AG08395 (cell line): Measurements from ENCODE around the gene TROAP.

Experiments
- DNase-seq: peaks from one replicate; pipeline ENCODE4 v3.0.0; 2012; ENCODE audit warnings: mixed read lengths, low spot score

The TROAP gene

DNA sequence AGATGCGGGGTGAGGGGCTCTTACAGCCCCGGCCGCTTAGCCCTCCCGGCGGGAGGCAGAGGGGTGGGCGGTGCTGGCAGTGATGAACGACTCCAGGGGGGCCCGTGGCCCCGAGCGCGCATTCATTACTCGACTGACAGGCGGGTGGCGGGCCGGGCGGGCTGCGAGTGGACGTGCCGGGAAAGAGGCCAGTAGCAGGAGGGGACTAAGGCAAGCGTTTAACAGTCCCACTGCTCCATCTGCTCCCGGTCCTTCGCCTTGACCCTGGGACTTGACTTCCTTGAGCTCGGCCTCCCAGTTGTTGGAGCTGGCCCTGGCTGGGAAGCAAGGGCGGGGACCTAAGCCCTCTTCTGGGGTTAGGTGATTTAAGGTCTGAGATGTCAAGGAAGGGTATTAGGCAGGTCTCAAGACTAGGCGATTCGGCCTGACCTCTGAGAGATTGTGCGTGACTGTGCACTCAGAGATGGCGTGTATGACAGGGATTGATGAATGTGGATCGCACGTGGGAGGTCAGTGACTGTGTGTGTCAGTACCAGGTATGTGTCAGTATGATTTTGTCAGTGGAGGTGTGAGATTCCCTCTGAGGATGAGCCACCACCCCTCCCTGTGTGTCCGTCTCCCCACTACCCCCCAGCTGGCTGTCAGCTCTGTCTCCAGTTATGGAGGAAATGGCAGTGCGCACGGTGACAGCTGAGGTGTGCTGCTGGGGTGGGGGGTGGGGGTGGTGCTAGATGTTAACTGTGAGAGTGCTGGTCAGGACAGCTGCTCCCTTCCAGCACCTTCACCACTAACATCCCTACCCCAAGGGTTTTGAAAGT is 20.1 kb downstream of the TROAP start:
- no peak for DNase-seq

DNA sequence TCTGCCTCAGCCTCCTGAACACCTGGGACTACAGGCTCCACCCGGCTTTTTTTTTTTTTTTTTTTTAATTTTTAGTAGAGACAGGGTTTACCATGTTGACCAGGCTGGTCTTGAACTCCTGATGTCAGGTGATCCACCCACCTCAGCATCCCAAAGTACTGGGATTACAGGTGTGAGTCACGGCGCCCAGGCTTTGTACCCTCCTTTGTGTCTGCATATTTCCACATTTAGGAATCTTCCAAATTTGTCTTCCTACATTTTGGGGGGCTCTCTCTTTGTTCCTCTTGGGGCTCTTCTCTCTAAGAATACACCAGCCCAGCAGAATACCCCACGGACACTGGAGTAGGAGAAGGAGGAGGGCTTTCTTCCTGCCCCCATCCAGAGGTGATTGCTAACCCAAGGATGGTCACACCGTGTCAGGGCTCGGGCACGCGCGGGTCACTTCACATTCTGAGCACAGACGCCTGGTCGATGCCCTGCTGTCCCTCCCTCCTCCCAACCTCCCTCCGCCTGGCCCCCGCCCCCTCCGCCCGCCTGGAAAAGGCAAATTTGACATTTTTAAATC is 21.5 kb downstream of the TROAP start:
- DNase-seq: no peak

DNA sequence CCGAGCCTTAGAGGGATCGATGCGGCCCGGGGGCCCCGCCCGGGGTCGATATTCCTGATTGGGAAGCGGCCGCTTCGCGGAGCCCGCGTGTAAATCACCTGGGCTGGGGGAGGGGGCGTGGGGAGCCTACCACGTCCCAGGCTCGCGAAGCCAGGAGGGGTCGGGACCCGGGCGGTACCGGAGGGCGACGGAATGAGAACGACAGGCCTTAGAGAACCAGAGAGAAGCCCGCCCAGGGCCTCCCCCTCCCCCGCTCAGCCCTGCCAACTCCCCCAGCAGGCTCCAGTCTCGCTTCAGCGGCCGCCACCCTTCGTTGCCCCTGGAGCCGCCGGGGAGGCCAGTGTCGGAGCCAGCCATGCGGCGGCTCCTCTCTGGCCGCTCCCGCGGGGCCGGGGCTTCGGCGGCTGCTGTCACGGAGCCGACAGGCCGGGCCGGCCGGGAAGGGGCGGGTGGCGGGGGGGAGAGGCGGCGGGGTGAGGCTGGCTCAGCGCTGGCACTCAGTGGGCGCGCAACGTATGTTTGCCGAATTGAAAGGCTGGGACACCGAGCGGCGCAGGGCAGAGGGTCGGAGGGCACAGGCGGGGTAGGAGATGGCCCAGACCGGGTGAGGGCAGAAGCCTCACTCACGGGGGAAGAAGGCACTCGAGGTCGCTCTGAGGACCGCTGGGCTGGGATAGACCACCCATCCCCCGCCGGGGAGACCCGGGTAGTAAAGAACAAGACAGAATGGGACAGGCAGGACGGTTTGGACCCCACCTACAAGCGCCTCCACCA is 22.2 kb downstream of the TROAP start:
- no peak for DNase-seq

DNA sequence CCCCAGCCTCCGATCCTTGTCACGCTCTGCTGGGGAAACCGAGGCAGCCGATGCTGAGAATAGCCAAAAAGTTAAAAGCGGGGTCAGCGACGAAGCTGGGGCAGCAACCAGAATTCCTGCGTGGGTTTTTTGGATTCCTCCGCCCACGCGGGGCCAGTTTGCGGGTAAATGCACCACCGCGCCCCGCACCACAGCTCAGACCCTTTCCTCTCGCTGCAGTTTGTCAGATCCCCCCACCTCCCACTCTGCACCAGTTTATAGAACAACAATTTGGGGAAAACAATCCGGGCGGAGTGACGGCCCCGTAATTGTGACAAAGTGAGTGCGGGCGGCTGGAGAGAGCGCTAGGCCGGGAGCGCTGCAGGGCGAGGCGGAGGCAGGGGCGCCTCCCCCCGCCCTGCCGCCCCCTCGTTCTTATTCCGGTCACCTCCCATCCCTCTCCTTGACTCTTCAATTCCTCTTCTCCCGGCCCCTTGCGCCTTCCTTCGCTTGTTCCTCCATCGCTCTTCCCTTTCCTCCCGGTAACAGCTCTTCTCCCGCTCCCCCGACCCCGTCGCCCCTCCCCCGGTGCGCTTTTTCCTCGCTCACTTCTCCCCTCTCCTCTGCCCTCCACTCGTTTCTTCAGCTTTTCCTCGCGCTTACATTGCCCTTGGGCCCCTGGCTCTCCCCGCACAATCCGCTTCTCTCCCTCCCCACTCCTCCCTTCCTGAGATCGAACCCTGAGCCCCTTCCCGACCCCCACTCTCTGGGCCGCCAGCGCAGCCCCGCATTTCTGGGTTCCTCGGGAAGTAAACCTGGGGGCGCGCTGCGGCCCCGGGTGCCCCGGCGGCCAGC is 23.0 kb downstream of the TROAP start:
- DNase-seq: no peak

GRCh38 chr12:49346659-49347310 is 23.7 kb downstream of the TROAP start, which contains the start of gene DNAJC22:
Gene DNAJC22, plus strand, starts transcription at chr12:49346888. Its CDS starts 1,985 bp downstream, at chr12:49348873.
- DNase-seq: no peak

- peak; percentile 91 for DNase-seq
Measured at GRCh38 chr12:49347311-49348193, 24.5 kb downstream of the TROAP start.

DNA sequence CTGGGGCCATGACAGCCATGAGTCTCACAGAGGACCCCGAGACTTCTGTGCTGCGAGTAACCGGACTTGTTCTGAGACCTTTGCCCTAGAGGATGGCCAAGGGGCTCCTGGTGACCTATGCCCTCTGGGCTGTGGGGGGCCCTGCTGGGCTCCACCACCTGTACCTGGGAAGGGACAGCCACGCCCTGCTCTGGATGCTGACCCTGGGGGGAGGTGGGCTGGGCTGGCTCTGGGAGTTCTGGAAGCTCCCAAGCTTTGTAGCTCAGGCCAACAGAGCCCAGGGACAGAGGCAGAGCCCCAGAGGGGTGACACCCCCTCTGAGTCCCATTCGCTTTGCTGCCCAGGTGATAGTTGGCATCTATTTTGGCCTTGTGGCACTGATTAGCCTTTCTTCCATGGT is 25.7 kb downstream of the TROAP start:
- DNase-seq: no peak

- no peak for DNase-seq
Measured at GRCh38 chr12:49349266-49349665, 26.2 kb downstream of the TROAP start.

DNA sequence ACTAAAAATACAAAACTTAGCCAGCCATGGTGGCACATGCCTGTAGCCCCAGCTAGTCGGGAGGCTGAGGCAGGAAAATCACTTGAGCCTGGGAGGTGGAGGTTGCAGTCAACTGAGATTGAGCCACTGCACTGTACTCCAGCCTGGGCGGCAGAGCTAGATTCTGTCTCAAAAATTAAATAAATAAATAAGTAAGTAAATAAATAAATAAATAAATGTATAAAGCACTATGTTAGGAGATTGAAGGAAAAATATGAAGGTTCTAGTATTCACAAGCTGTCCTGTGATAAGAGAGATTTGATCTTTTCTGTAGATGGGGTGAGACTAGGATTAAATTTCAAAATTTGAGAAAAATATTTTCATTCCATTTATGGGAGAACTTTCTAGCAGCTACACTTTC is 29.3 kb downstream of the TROAP start:
- DNase-seq: no peak

DNA sequence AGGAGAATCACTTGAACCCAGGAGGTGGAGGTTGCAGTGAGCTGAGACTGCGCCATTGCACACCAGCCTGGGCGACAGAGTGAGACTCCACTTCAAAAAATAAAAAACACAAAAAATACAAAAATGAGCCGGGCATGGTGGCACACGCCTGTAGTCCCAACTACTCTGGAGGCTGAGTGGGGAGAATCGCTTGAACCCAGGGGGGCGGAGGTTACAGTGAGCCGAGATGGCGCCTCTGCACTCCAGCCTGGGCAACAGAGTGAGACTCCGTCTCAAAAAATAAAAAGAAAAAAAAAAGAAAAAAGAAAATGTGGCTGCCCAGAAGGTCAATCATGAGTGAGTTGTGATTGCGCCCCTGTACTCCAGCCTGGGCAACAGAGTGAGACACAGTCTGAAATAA is 32.9 kb downstream of the TROAP start:
- DNase-seq: no peak

GRCh38 chr12:49357103-49357678 is 34.1 kb downstream of the TROAP start:
- peak; percentile 66 for DNase-seq

DNA sequence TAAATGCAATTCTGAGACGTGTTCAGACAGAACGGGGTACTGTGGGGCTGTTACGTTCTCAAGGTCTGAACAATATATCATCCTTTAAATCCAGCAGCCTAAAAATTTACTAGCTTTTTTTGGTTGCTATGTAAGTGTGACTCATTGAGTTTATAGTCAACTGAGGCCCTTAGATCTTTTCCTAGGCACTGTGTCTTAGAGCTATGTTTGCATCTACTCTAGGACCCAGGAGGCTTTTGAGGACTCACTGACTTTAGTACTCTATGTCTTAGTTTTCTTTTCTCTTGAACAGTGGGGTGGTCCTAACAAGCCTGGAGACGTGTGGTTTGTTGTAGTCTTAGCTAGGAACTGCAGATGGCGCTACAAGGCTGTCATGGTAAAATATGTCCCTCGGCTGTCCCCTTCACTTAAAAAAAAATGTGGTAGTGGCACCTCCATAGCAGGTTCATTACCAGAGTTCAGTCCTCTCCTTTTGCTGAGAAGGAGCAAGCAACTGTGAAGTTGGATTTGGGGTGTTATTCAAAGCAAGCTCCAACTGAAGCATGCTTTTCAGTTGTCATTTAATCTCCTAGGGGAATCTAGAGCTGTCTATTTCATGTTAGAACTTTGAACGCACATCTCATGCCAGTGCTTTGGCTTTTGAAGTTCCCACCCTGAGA is 35.6 kb downstream of the TROAP start:
- DNase-seq: peak; percentile 56

DNA sequence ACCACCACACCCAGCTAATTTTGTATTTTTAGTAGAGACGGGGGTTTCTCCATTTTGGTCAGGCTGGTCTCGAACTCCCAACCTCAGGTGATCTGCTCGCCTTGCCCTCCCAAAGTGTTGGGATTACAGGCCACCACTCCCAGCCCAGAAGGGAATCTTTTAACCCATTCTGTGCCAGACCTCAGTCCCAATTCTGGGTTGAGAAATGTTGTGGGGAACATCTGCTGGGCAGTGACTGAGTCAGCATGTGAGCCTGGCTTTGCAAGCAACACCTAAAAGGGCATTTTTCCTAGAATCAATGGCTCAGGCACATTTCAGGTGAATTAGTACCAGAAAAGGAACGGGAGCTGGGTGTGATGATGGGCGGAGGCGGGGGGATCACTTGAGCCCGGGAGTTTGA is 36.6 kb downstream of the TROAP start:
- DNase-seq: no peak

DNA sequence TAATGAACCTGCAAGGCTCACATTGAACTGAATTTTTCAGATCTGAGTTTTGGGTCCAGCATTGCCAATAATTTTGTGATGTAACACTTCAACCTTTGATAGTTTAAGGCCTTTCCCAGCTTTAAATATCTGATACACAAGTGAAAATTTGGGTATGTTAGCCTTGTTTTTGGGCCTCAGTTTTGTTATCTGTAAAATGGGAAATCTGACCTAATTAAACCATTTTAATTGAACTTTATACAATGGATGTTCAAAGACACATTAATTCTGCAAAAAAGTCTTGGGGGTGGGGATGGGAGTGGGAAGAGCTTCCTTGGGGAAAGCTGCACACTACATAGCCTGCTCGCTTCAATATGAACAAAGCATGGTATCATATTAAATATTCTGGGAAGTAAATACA is 39.0 kb downstream of the TROAP start:
- DNase-seq: no peak

DNA sequence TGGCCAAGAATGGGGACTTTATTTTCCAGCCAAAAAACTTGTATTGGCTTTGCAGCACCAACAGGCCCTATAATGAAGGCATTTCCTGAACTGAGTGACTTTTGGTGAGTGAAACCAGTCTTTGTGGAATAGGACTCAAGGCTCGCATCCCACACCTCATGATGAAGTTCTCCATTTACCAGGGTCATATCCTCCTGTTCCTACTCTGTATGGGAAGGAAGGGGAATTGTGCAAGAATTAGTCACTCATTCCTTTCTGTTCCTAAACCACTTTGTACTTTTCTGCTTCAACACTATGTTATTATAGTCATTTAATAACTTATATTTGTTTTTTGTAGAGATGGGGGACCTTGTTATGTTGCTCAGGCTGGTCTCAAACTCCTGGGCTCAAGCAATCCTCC is 41.9 kb downstream of the TROAP start:
- DNase-seq: peak; percentile 48

DNA sequence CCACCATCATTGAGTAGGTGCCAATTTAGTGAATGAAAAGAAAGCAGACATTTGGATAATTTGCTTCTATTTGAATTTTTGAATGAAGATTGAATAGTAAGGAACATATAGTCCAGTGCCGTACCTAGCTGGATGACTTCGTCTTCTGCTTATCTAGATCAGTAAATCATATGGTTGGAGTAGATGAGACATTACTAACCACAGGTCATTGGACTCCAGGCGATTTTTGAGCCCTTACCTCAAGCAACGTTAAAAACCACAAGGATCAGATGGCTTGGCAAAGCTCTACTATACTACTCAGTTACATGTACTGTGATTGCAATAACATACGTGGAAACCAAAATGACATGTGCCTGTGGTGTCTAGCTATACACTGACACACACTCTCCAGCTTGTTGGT is 42.5 kb downstream of the TROAP start:
- no peak for DNase-seq

GRCh38 chr12:49366096-49366651 is 43.1 kb downstream of the TROAP start:
- no peak for DNase-seq

GRCh38 chr12:49366652-49367380 is 43.8 kb downstream of the TROAP start:
- peak; percentile 94 for DNase-seq
